ENCODE results near the gene ACSM4.

DNA sequence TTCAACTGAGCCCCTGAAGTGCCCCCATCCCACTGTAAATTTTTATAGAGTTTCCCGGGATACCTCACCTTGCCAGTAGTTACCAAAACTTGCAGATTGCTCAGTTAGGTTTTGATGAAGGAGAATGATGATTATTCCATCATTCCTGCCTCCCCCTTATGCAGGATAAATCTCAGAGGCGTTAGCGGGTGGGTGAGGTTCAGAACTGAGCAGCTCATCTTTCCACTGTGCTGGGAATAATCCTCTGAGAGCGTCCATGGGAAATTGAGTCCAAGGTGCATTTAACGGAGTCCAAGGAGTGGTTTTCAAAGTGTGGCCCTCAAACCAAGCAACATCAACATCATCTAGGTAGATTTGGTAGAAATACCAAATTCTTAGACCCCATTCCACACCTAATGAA lies 18.7 kb downstream of the ACSM4 start:
- TF ChIP-seq CTCF (IDR thresholded peaks at IDR 0.05) (no peak), POLR2AphosphoS5 (IDR thresholded peaks at IDR 0.05; ENCODE audit: insufficient read depth in 1 of 2, low read depth in 1 of 2) (no peak)

All from vagina (tissue), 2 donors.